Thoracic aorta (tissue), 2 donors: ENCODE measurements around the gene DQX1. TPM values are rescaled to one million over a fixed set of nuclear protein-coding genes. Genes with fewer than 3 reads are reported as not detected.
A peak's percentile ranks its signal among the peaks of the same experiment; 100 is the strongest.

Experiments used
- ATAC-seq: fragments of 150-250 bp; one replicate; pipeline ENCODE4 v1.8.0; 2017; ENCODE audit warnings: low read depth; ENCODE audit not compliant: insufficient number of reproducible peaks, low FRiP score
- DNase-seq: peaks from one replicate; pipeline ENCODE4 v3.0.0-alpha.2; 2020; ENCODE audit warnings: low spot score
- H3K27ac ChIP-seq, 2 donors: fragments of 200-600 bp; sonication (generic); 1 replicate in 1 of 2; 2 replicates in 1 of 2; pipeline ENCODE4 v1.5.1; 2016; ENCODE audit warnings: mild to moderate bottlenecking in 2 of 2, moderate library complexity in 2 of 2
- H3K27me3 ChIP-seq: fragments of 200-600 bp; sonication (generic); replicated peaks from 2 replicates; pipeline ENCODE4 v1.6.0; 2016; ENCODE audit warnings: mild to moderate bottlenecking; ENCODE audit not compliant: insufficient read depth
- H3K36me3 ChIP-seq: fragments of 200-600 bp; sonication (generic); one replicate; pipeline ENCODE4 v1.5.1; 2016
- H3K4me1 ChIP-seq, 2 donors: fragments of 200-600 bp; sonication (generic); 1 replicate in 1 of 2; 2 replicates in 1 of 2; pipeline versions ENCODE4 v1.5.1 to v1.6.0; 2016; ENCODE audit warnings: low read depth in 2 of 2, mild to moderate bottlenecking in 1 of 2; ENCODE audit not compliant: control insufficient read depth in 1 of 2
- H3K4me3 ChIP-seq: fragments of 200-600 bp; sonication (generic); 2 replicates; pipeline ENCODE4 v1.5.1; 2016; ENCODE audit warnings: mild to moderate bottlenecking
- H3K9me3 ChIP-seq: fragments of 200-600 bp; sonication (generic); 2 replicates; pipeline ENCODE4 v1.5.1; 2016
- CTCF ChIP-seq: fragments of 200-600 bp; sonication (generic); IDR thresholded peaks from one replicate; pipeline ENCODE4 v1.5.1; 2019; ENCODE audit warnings: antibody characterized with exemption
- total RNA-seq, 2 donors: library from RNA; depleted of rRNA; stranded (reverse); fragments of >200 nt; gene quantifications; one replicate each; pipeline versions ENCODE4 v1.1.0 to v1.2.3, GENCODE V29; 2016

DQX1 gene
- total RNA-seq, 2 donors from 2014 or later, result 1.9 TPM; not detected in 1

GRCh38 chr2:74500578-74500946 is 25.5 kb downstream of the DQX1 start:
- peaks cover 16 to 43% of the 10 kb centered on the region in 2 donors for H3K4me1 ChIP-seq
- ATAC-seq, result no peak

GRCh38 chr2:74499940-74500577 is 26.0 kb downstream of the DQX1 start:
- Histone ChIP-seq H3K4me3 (no peak overlapping the region), H3K27me3 (peaks cover 6% of the 10 kb centered on the region)
- ATAC-seq, result no peak

More at GRCh38 chr2:74500578-74500946, 25.5 kb downstream of the DQX1 start:
- no peak for TF ChIP-seq CTCF
- Histone ChIP-seq H3K36me3 (peaks cover 11% of the 10 kb centered on the region), H3K9me3 (no peaks in the 10 kb centered on the region), H3K27ac (no peak overlapping the region), H3K4me3 (no peak overlapping the region), H3K27me3 (peaks cover 6% of the 10 kb centered on the region)
- DNase-seq, result no peak

GRCh38 chr2:74499267-74499939 is 26.6 kb downstream of the DQX1 start, which contains the start of gene LBX2:
Gene LBX2, minus strand, starts transcription at chr2:74499603. Its CDS starts 66 bp downstream, at chr2:74499537.
- H3K4me1 ChIP-seq, result peaks cover 16 to 41% of the 10 kb centered on the region in 2 donors
- H3K27ac ChIP-seq, result peak within 1 kb of the TSS in 1 of 2 donors; percentile 37
- H3K27me3 ChIP-seq, result peaks cover 6% of the 10 kb centered on the region
- no peak for DNase-seq
- ATAC-seq, result no peak
- no peaks in the 10 kb centered on the region for H3K9me3 ChIP-seq
- H3K4me3 ChIP-seq, result peak within 1 kb of the TSS; percentile 65
- TF ChIP-seq CTCF, result no peak
- H3K36me3 ChIP-seq, result no peaks in the 10 kb centered on the region

More at GRCh38 chr2:74499940-74500577, 26.0 kb downstream of the DQX1 start:
- Histone ChIP-seq H3K9me3 (no peaks in the 10 kb centered on the region), H3K36me3 (peaks cover 6% of the 10 kb centered on the region), H3K4me1 (peaks cover 16 to 41% of the 10 kb centered on the region in 2 donors), H3K27ac (no peak overlapping the region)
- no peak for DNase-seq
- no peak for TF ChIP-seq CTCF

- ATAC-seq, result no peak
Observed at GRCh38 chr2:74498500-74499266, 27.3 kb downstream of the DQX1 start.

More at GRCh38 chr2:74498500-74499266, 27.3 kb downstream of the DQX1 start:
- Histone ChIP-seq H3K4me1 (peaks cover 16 to 41% of the 10 kb centered on the region in 2 donors), H3K36me3 (peaks cover 1% of the 10 kb centered on the region), H3K9me3 (no peaks in the 10 kb centered on the region), H3K4me3 (peak overlapping the region; percentile 65), H3K27ac (peak overlapping the region in 1 of 2 donors; percentile 37), H3K27me3 (peaks cover 6% of the 10 kb centered on the region)
- no peak for TF ChIP-seq CTCF
- no peak for DNase-seq
